Nephron progenitor cell (in vitro differentiated cells): ENCODE data around the gene MYT1.

Experiments used
- DNase-seq: peaks from one replicate; pipeline ENCODE4 v3.0.0; 2021
- H3K27ac Mint-ChIP-seq: 2 replicates; pipeline ENCODE4 v1.8.0; 2021; ENCODE audit warnings: mild to moderate bottlenecking, moderate library complexity, mixed read lengths
- H3K27me3 Mint-ChIP-seq: 2 replicates; pipeline ENCODE4 v1.8.0; 2021; ENCODE audit warnings: mild to moderate bottlenecking, low read depth, mixed read lengths; ENCODE audit not compliant: poor library complexity
- H3K36me3 Mint-ChIP-seq: 2 replicates; pipeline ENCODE4 v1.8.0; 2021; ENCODE audit warnings: low read depth, mixed read lengths
- H3K4me1 Mint-ChIP-seq: 2 replicates; pipeline ENCODE4 v1.8.0; 2021; ENCODE audit warnings: mixed read lengths
- H3K4me3 Mint-ChIP-seq: 2 replicates; pipeline ENCODE4 v1.8.0; 2021; ENCODE audit warnings: mild to moderate bottlenecking, moderate library complexity, mixed read lengths
- H3K9me3 Mint-ChIP-seq: 2 replicates; pipeline ENCODE4 v1.8.0; 2021; ENCODE audit warnings: mild to moderate bottlenecking, moderate library complexity, mixed read lengths
- CTCF ChIP-seq: fragments of 200-600 bp; sonication (generic); IDR thresholded peaks from 2 replicates; pipeline ENCODE4 v1.5.0; 2021; ENCODE audit warnings: antibody characterized with exemption

The MYT1 gene

GRCh38 chr20:64196847-64197306 is 32.6 kb downstream of the MYT1 start:
- Mint-ChIP-seq H3K4me3 (no peak overlapping the region), H3K9me3 (peaks cover 13% of the 10 kb centered on the region), H3K36me3 (no peaks in the 10 kb centered on the region), H3K27me3 (peaks cover 51% of the 10 kb centered on the region), H3K27ac (no peak overlapping the region), H3K4me1 (peaks cover 9% of the 10 kb centered on the region)
- TF ChIP-seq CTCF = no peak
- no peak for DNase-seq

GRCh38 chr20:64198347-64198746 is 34.1 kb downstream of the MYT1 start:
- TF ChIP-seq CTCF = no peak
- Mint-ChIP-seq H3K36me3 (no peaks in the 10 kb centered on the region), H3K27ac (no peak overlapping the region), H3K4me3 (no peak overlapping the region), H3K27me3 (peaks cover 51% of the 10 kb centered on the region), H3K9me3 (peaks cover 18% of the 10 kb centered on the region), H3K4me1 (peaks cover 9% of the 10 kb centered on the region)
- DNase-seq = no peak

GRCh38 chr20:64199395-64199794 is 35.1 kb downstream of the MYT1 start:
- Mint-ChIP-seq H3K27ac (no peak overlapping the region), H3K27me3 (peaks cover 44% of the 10 kb centered on the region)

GRCh38 chr20:64200740-64201139 is 36.5 kb downstream of the MYT1 start:
- Mint-ChIP-seq H3K4me1 (peaks cover 12% of the 10 kb centered on the region), H3K4me3 (no peak overlapping the region), H3K36me3 (no peaks in the 10 kb centered on the region), H3K27ac (no peak overlapping the region), H3K9me3 (peaks cover 18% of the 10 kb centered on the region), H3K27me3 (peaks cover 41% of the 10 kb centered on the region)
- no peak for DNase-seq
- TF ChIP-seq CTCF = no peak

More at GRCh38 chr20:64199395-64199794, 35.1 kb downstream of the MYT1 start:
- no peak for TF ChIP-seq CTCF
- H3K4me3 Mint-ChIP-seq = no peak overlapping the region
- H3K4me1 Mint-ChIP-seq = peaks cover 9% of the 10 kb centered on the region
- H3K36me3 Mint-ChIP-seq = no peaks in the 10 kb centered on the region
- DNase-seq = no peak
- peaks cover 18% of the 10 kb centered on the region for H3K9me3 Mint-ChIP-seq

GRCh38 chr20:64201653-64202052 is 37.4 kb downstream of the MYT1 start:
- peaks cover 15% of the 10 kb centered on the region for H3K4me1 Mint-ChIP-seq
- no peaks in the 10 kb centered on the region for H3K36me3 Mint-ChIP-seq
- no peak overlapping the region for H3K4me3 Mint-ChIP-seq
- peaks cover 18% of the 10 kb centered on the region for H3K9me3 Mint-ChIP-seq
- TF ChIP-seq CTCF = no peak
- H3K27ac Mint-ChIP-seq = no peak overlapping the region
- peaks cover 35% of the 10 kb centered on the region for H3K27me3 Mint-ChIP-seq
- DNase-seq = no peak

- no peak for TF ChIP-seq CTCF
- H3K4me3 Mint-ChIP-seq = no peak overlapping the region
- no peak overlapping the region for H3K27ac Mint-ChIP-seq
- peaks cover 18% of the 10 kb centered on the region for H3K9me3 Mint-ChIP-seq
- peaks cover 15% of the 10 kb centered on the region for H3K4me1 Mint-ChIP-seq
- no peaks in the 10 kb centered on the region for H3K36me3 Mint-ChIP-seq
- no peak for DNase-seq
- H3K27me3 Mint-ChIP-seq = peaks cover 27% of the 10 kb centered on the region
Observed at GRCh38 chr20:64203037-64203777, 39.0 kb downstream of the MYT1 start.
